GM18520 (cell line): ENCODE measurements around the gene PPM1K.

Experiments used
- ATAC-seq: cut with Tn5 transposase; IDR thresholded peaks from one replicate; pipeline ENCODE4 v1.9.1; 2021; ENCODE audit not compliant: unreplicated experiment

The PPM1K gene

GRCh38 chr4:88277711-88278225 lies 6.6 kb downstream of the PPM1K start:
- no peak for ATAC-seq

- no peak for ATAC-seq
Observed at GRCh38 chr4:88276952-88277710, 7.2 kb downstream of the PPM1K start.

- no peak for ATAC-seq
Observed at GRCh38 chr4:88275949-88276515, 8.3 kb downstream of the PPM1K start.

- peak; percentile 35 for ATAC-seq
Observed at GRCh38 chr4:88275516-88275915, 8.8 kb downstream of the PPM1K start.

DNA sequence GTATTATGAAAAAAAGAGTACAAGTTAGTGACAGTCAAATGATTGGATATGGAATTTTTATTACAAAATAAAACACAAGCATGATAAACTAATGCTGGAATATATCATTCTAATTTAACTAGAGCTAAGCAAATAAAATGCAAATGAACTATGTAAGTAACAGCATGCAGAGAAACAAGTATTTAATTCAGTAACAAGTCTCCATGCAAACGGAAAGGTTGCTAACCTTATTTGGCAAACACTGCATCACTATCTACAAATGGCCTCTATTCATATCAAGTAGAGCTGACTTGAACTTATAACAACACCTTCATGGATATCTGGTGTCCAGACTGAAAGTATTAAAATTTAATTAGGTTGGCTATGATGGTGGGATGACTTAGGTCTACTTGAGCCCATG lies 15.4 kb downstream of the PPM1K start:
- ATAC-seq, result no peak

- ATAC-seq, result no peak
Observed at GRCh38 chr4:88264336-88264735, 20.0 kb downstream of the PPM1K start.

DNA sequence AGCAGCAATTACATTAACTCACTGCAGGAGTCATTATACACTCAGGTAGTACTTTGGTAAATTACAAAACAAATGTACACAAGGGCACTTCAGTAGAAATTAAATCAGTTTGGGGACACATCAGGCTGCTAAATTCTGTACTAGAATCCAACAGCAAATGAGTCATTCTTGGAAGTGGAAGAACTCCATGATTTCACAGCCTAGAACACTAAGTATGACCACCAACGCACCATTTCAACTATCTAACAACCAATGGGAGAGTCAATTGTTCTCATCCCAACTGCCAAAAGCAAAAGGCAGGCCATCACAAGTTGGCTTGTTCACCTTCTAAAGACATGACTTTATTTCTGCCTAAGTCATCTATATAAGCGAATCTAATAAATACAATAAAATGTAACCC lies 26.6 kb downstream of the PPM1K start:
- no peak for ATAC-seq

GRCh38 chr4:88255111-88255510 lies 29.2 kb downstream of the PPM1K start:
- no peak for ATAC-seq

DNA sequence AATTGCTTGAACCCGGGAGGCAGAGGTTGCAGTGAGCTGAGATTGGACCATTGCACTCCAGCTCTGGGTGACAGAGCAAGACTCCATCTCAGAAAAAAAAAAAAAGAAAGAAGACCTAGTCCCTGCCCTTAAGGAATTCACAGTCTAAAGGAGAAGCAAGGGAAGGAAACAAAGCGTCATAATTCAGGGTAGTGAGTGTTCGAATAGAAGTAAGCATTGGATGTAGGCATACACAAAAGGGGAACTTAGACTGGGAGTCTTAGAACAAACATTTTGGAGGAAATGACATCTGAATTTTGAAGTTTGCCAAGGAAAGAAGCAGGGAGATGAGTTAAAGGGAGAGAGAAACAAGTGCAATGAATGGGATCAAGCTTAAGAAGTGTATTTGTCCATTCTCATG lies 32.4 kb downstream of the PPM1K start:
- no peak for ATAC-seq

- ATAC-seq, result no peak
Observed at GRCh38 chr4:88247148-88247547, 37.2 kb downstream of the PPM1K start.

- no peak for ATAC-seq
Observed at GRCh38 chr4:88246600-88246999, 37.8 kb downstream of the PPM1K start.

GRCh38 chr4:88244816-88245579 lies 39.4 kb downstream of the PPM1K start:
- ATAC-seq, result no peak

DNA sequence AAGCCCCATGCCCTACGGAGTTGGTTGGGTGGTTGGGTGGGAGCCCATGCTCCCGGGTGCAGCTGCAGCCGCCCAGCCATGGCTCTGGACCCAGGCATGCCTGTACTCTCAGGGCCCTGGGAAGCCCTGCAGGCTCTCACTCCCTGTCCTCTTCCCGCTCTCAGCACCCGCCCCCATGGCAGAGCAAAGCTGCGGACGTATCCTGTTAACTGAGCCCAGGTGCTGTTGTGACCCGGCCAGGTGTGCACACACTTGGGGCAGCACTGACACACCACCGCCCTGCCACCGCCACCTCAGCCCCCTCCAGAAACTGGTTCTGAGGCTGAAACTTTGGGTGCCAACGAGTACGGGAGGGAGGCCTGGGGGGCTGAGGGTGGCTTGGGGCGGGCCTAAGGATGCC lies 40.3 kb downstream of the PPM1K start:
- no peak for ATAC-seq

GRCh38 chr4:88242144-88242543 lies 42.2 kb downstream of the PPM1K start:
- ATAC-seq, result no peak

- ATAC-seq, result no peak
Observed at GRCh38 chr4:88240297-88240714, 44.1 kb downstream of the PPM1K start.

- no peak for ATAC-seq
Observed at GRCh38 chr4:88230969-88231771, 53.2 kb downstream of the PPM1K start.

DNA sequence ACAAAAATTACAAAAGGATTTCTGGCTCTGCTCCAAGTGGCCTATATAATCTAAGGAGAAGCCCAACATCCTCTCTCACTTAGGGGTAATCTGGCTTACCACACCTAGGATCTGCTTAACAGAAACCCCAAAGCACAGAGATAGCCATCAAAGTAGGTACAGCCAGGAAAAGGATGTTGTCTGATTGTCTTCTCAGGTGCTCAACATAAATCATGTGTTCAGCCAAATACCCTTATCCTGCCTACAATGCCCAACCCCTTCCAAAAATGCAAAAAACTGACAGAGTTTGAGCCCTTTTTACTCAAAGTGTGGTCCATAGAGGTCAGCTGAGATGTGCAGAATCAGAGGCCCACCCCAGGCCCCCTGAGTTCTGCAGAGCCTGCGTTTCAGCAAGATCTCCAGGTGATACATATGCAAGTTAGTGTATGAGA lies 53.9 kb downstream of the PPM1K start:
- no peak for ATAC-seq

GRCh38 chr4:88227734-88228133 lies 56.6 kb downstream of the PPM1K start:
- ATAC-seq, result no peak

GRCh38 chr4:88226143-88226542 lies 58.2 kb downstream of the PPM1K start:
- ATAC-seq, result no peak

DNA sequence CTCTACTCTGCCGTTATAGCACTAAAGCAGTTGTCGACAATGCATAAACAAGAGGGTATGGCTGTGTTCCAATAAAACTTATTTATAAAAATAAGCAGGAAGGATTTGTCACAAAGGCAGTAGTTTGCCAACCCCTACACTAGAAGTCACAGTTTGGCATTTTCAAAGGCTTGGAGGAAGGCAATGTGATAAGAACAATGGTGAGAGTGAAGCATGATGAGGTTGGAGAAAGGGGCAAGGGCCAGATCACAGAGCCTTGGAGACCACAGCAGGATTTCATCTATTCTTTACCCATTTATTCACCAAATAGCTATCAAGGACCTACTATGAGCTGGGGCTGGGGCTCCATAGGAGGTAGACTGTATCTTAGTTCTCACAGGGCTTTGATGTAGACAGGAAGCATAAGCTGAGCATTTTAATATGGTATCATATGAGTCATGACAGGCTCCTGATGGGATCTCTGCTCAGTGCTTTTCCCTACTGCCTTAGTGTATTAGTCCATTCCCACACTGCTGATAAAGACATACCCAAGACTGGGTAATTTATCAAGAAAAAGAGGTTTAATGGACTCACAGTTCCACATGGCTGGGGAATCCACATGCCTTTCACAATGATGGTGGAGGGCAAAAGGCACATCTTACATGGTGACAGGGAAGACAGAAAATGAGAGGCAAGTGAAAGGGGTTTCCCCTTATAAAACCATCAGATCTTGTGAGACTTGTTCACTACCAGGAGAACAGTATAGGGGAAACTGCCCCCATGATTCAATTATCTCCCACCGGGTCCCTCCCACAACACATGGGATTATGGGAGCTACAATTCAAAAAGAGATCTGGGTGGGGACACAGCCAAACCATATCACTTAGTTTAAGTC lies 58.9 kb downstream of the PPM1K start:
- no peak for ATAC-seq
